ENCODE results near the gene AFF1.
"Not testable (repeated sequence)": the region's sequence is repeated elsewhere in the genome, so short reads cannot be mapped to it uniquely, and the experiment has no call there.

Gene AFF1

GRCh38 chr4:87118826-87119225, 184.0 kb downstream of the AFF1 start:
- DNase-seq, result no peak

- no peak for DNase-seq
These were observed 185.2 kb downstream of the AFF1 start for GRCh38 chr4:87120010-87120409.

GRCh38 chr4:87120411-87121162, 185.8 kb downstream of the AFF1 start:
- DNase-seq, result no peak

GRCh38 chr4:87121341-87122065, 186.7 kb downstream of the AFF1 start:
- no peak for DNase-seq

- no peak for DNase-seq
These were observed 187.4 kb downstream of the AFF1 start for GRCh38 chr4:87122252-87122651.

- DNase-seq, result no peak
These were observed 191.2 kb downstream of the AFF1 start for GRCh38 chr4:87126056-87126455.

- DNase-seq, result no peak
These were observed 193.3 kb downstream of the AFF1 start for GRCh38 chr4:87128006-87128705.

GRCh38 chr4:87129681-87130080, 194.9 kb downstream of the AFF1 start:
- DNase-seq, result no peak

GRCh38 chr4:87130985-87131703, 196.3 kb downstream of the AFF1 start:
- DNase-seq, result no peak

GRCh38 chr4:87132035-87132434, 197.2 kb downstream of the AFF1 start:
- DNase-seq, result no peak

- DNase-seq, result no peak
These were observed 198.4 kb downstream of the AFF1 start for GRCh38 chr4:87133183-87133582.

GRCh38 chr4:87134122-87134521, 199.3 kb downstream of the AFF1 start:
- DNase-seq, result no peak

- DNase-seq, result no peak
These were observed 206.6 kb downstream of the AFF1 start for GRCh38 chr4:87141428-87141827.

GRCh38 chr4:87144356-87144755, 209.5 kb downstream of the AFF1 start:
- DNase-seq, result no peak

GRCh38 chr4:87145934-87146333, 211.1 kb downstream of the AFF1 start:
- not testable (repeated sequence) for DNase-seq

- DNase-seq, result no peak
These were observed 212.3 kb downstream of the AFF1 start for GRCh38 chr4:87147116-87147515.

- peak; percentile 50 for DNase-seq
These were observed 215.9 kb downstream of the AFF1 start for GRCh38 chr4:87150498-87151261.

GRCh38 chr4:87151730-87152129, 216.9 kb downstream of the AFF1 start:
- DNase-seq, result no peak

GRCh38 chr4:87152310-87153041, 217.7 kb downstream of the AFF1 start:
- DNase-seq, result no peak

GRCh38 chr4:87153078-87153870, 218.5 kb downstream of the AFF1 start:
- DNase-seq, result no peak

GRCh38 chr4:87165892-87166291, 231.1 kb downstream of the AFF1 start:
- no peak for DNase-seq

Measured in activated CD4-positive, alpha-beta T cell treated with anti-CD3 and anti-CD28 coated beads for 48 hours (primary cell).